Endothelial cell of umbilical vein (primary cell): ENCODE results near the gene SETD3. TPM values are rescaled to one million over a fixed set of nuclear protein-coding genes. Genes with fewer than 3 reads are reported as not detected.

ENCODE experiments used
- BruUV-seq: library from RNA; stranded (reverse); fragments of 400-500 nt; replicated peaks from 2 replicates; lab custom pipeline; 2021; lab: Mats Ljungman, UMichigan
- CTCF ChIA-PET: fragments of 300-600, 350-600 bp; sonication (Branson Sonifier 250); formaldehyde crosslinking; loops from one replicate; lab custom pipeline; 2021; ENCODE audit warnings: antibody characterized with exemption, inconsistent platforms; lab: Charles Lee
- POLR2A ChIA-PET: fragments of 300-600, 350-600 bp; sonication (Branson Sonifier 250); formaldehyde crosslinking; loops from one replicate; lab custom pipeline; 2021; ENCODE audit warnings: antibody characterized with exemption, inconsistent platforms; lab: Charles Lee
- DNase-seq: peaks from one replicate; pipeline ENCODE4 v3.0.0-alpha.2; 2011; ENCODE audit warnings: low read depth, low spot score
- FAIRE-seq: peaks from 2 replicates; lab custom pipeline; 2011; peaks lifted over from hg19 to GRCh38; lab: Jason Lieb, UNC
- H2AFZ ChIP-seq: 2 replicates; pipeline ENCODE4 v1.6.0; 2012; ENCODE audit warnings: low read depth, low read length, control low read depth, inconsistent platforms
- H3K27ac ChIP-seq: 2 replicates; pipeline ENCODE4 v1.5.1; 2011; ENCODE audit warnings: low read depth, mild to moderate bottlenecking, control low read depth, low read length, moderate library complexity; ENCODE audit not compliant: insufficient read depth
- H3K27me3 ChIP-seq, 2 experiments: 2 replicates each; pipeline versions ENCODE4 v1.6.0 to v1.6.1; 2011; ENCODE audit warnings: low read length in 2 of 2, mixed read lengths in 1 of 2; ENCODE audit not compliant: control insufficient read depth in 2 of 2, insufficient read depth in 2 of 2
- H3K36me3 ChIP-seq, 2 experiments: 2 replicates in 1 of 2; 3 replicates in 1 of 2; pipeline ENCODE4 v1.5.1; 2011; ENCODE audit warnings: low read length in 2 of 2, mild to moderate bottlenecking in 1 of 2, moderate library complexity in 1 of 2; ENCODE audit not compliant: control insufficient read depth in 2 of 2, insufficient read depth in 2 of 2; ENCODE audit errors: extremely low read depth in 1 of 2
- H3K4me1 ChIP-seq: 3 replicates; pipeline ENCODE4 v1.5.1; 2011; ENCODE audit warnings: mild to moderate bottlenecking, low read length; ENCODE audit not compliant: control insufficient read depth, insufficient read depth; ENCODE audit errors: extremely low read depth
- H3K4me2 ChIP-seq: 2 replicates; pipeline ENCODE4 v1.6.1; 2011; ENCODE audit warnings: low read length, control low read depth, mixed read lengths; ENCODE audit not compliant: insufficient read depth
- H3K4me3 ChIP-seq, 3 experiments: fragments of 200-600 bp in 1 of 3; sonication (generic), shearing (Covaris generic) in 1 of 3; replicated peaks in 1 of 3; 2 replicates each; pipeline ENCODE4 v1.5.1; 2011 to 2016; ENCODE audit warnings: control low read depth in 3 of 3, low read length in 3 of 3, mild to moderate bottlenecking in 2 of 3, inconsistent platforms in 1 of 3, low read depth in 1 of 3, moderate library complexity in 1 of 3; ENCODE audit not compliant: insufficient read depth in 1 of 3
- H3K79me2 ChIP-seq: 2 replicates; pipeline ENCODE4 v1.6.0; 2012; ENCODE audit warnings: low read length, inconsistent platforms; ENCODE audit not compliant: control insufficient read depth, insufficient read depth
- H3K9ac ChIP-seq: replicated peaks from 2 replicates; pipeline ENCODE3; 2011; ENCODE audit warnings: low read length, control low read depth; ENCODE audit not compliant: insufficient read depth; ENCODE audit errors: extremely low read depth
- H3K9me1 ChIP-seq: replicated peaks from 3 replicates; pipeline ENCODE4 v1.6.0; 2011; ENCODE audit warnings: mild to moderate bottlenecking, low read length; ENCODE audit not compliant: control insufficient read depth, insufficient read depth; ENCODE audit errors: extremely low read depth
- H3K9me3 ChIP-seq: replicated peaks from 2 replicates; pipeline ENCODE4 v1.5.1; 2012; ENCODE audit warnings: low read length, inconsistent platforms; ENCODE audit not compliant: control insufficient read depth, insufficient read depth
- H4K20me1 ChIP-seq: replicated peaks from 2 replicates; pipeline ENCODE3; 2011; ENCODE audit warnings: mild to moderate bottlenecking, low read length; ENCODE audit not compliant: control insufficient read depth, insufficient read depth; ENCODE audit errors: extremely low read depth
- CTCF ChIP-seq, 2 donors: IDR thresholded peaks; 1 replicate in 1 of 2; 2 replicates in 1 of 2; pipeline ENCODE4 v1.5.1; 2011; ENCODE audit warnings: low read length in 2 of 2, mild to moderate bottlenecking in 2 of 2, moderate library complexity in 2 of 2, control low read depth in 1 of 2, inconsistent platforms in 1 of 2, low read depth in 1 of 2; ENCODE audit not compliant: insufficient read depth in 1 of 2; ENCODE audit errors: extremely low read depth in 1 of 2
- EZH2 ChIP-seq: IDR thresholded peaks from 2 replicates; pipeline ENCODE4 v1.6.1; 2012; ENCODE audit warnings: borderline replicate concordance, low read depth, mild to moderate bottlenecking, moderate library complexity, low read length, inconsistent platforms; ENCODE audit not compliant: severe bottlenecking
- FOS ChIP-seq: IDR thresholded peaks from 2 replicates; pipeline ENCODE4 v1.6.1; 2011; ENCODE audit warnings: mild to moderate bottlenecking, low read length, moderate library complexity, borderline replicate concordance; ENCODE audit not compliant: insufficient read depth
- GATA2 ChIP-seq: IDR thresholded peaks from 2 replicates; pipeline ENCODE4 v1.7.0; 2011; ENCODE audit warnings: low read depth, mild to moderate bottlenecking, moderate library complexity, mixed read lengths, low read length; ENCODE audit not compliant: insufficient read length, insufficient read depth
- JUN ChIP-seq: IDR thresholded peaks from 2 replicates; pipeline ENCODE4 v1.6.1; 2011; ENCODE audit warnings: borderline replicate concordance, low read depth; ENCODE audit not compliant: insufficient read length, insufficient read depth
- MAX ChIP-seq: IDR thresholded peaks from 2 replicates; pipeline ENCODE4 v1.6.1; 2011; ENCODE audit not compliant: insufficient read depth, insufficient read length
- MYC ChIP-seq: IDR thresholded peaks from one replicate; pipeline ENCODE4 v1.6.1; 2011; ENCODE audit warnings: mild to moderate bottlenecking, low read depth, low read length
- POLR2A ChIP-seq: IDR thresholded peaks from 2 replicates; pipeline ENCODE4 v1.6.1; 2012; ENCODE audit warnings: low read depth, mild to moderate bottlenecking, control low read depth, low read length
- POLR2AphosphoS5 ChIP-seq: IDR thresholded peaks from 2 replicates; pipeline ENCODE4 v1.6.1; 2012; ENCODE audit warnings: low read depth, mild to moderate bottlenecking, control low read depth, low read length, moderate library complexity; ENCODE audit not compliant: insufficient read depth
- dilution Hi-C: fragments of 300-500 bp; cut with MboI; formaldehyde crosslinking; loops from one replicate; pipeline ENCODE4 v1.15.0; 2019; ENCODE audit warnings: low sequenced_read_pairs; ENCODE audit not compliant: extremely low pct_ligation_motif_present
- intact Hi-C: fragments of 100-400 bp; cut with micrococcal nuclease; formaldehyde crosslinking; loops from one replicate; pipeline ENCODE4 v1.10.0; 2022
- polyA plus RNA-seq, 4 experiments: library from polyadenylated mRNA; depleted of rRNA in 3 of 4; stranded (reverse) in 3 of 4; unstranded in 1 of 4; fragments of >200 nt; gene quantifications; 2 replicates each; pipeline versions ENCODE4 v1.2.1 to v1.2.3, GENCODE V29; 2011 to 2012; ENCODE audit warnings: missing spikeins in 1 of 4
- total RNA-seq: library from RNA; stranded (reverse); gene quantifications from 2 replicates; pipeline ENCODE4 v1.2.3, GENCODE V29; 2021

The SETD3 gene
- total and polyA plus RNA-seq, 2 donors (not counting 3 experiments of a cell fraction or from before 2014, with no cell fraction given), result 18.1 to 53.1 TPM

GRCh38 chr14:99349721-99350495 is 130.8 kb downstream of the SETD3 start:
- intact Hi-C loops, result no loop called here

More at GRCh38 chr14:99349721-99350495, 130.8 kb downstream of the SETD3 start:
- no peak for FAIRE-seq
- Histone ChIP-seq H2AFZ (no peak overlapping the region), H3K9ac (no peak overlapping the region), H3K4me3 (no peak overlapping the region), H3K4me2 (no peak overlapping the region), H3K79me2 (no peaks in the 10 kb centered on the region), H3K9me3 (no peaks in the 10 kb centered on the region), H3K4me1 (no peaks in the 10 kb centered on the region), H4K20me1 (no peaks in the 10 kb centered on the region), H3K27ac (no peak overlapping the region), H3K9me1 (no peaks in the 10 kb centered on the region), H3K36me3 (no peaks in the 10 kb centered on the region), H3K27me3 (no peaks in the 10 kb centered on the region)
- dilution Hi-C loops, result no loop called here
- BruUV-seq, result no TSS peak
- CTCF ChIA-PET, result no interaction called here
- POLR2A ChIA-PET, result no interaction called here
- no peak for TF ChIP-seq POLR2AphosphoS5
- TF ChIP-seq JUN, result no peak
- TF ChIP-seq GATA2, result no peak
- TF ChIP-seq EZH2, result no peak
- no peak for TF ChIP-seq POLR2A
- no peak for TF ChIP-seq MYC
- no peak for TF ChIP-seq MAX
- TF ChIP-seq CTCF (IDR thresholded peaks at IDR 0.05; ENCODE audit: extremely low read depth in 1 of 2, insufficient read depth in 1 of 2, low read depth in 1 of 2, low read length in 2 of 2), result no peak
- TF ChIP-seq FOS, result no peak
- DNase-seq, result no peak
